Stimulated activated CD8-positive, alpha-beta memory T cell treated with anti-CD3 and anti-CD28 coated beads, Interleukin-7, amount 100 ng/mL, for 24 hours (primary cell): ENCODE results near the gene NELFA.

ENCODE experiments used
- DNase-seq: peaks from one replicate; pipeline ENCODE4 v3.0.0-alpha.2; 2020; ENCODE audit warnings: low read depth

Gene NELFA

DNA sequence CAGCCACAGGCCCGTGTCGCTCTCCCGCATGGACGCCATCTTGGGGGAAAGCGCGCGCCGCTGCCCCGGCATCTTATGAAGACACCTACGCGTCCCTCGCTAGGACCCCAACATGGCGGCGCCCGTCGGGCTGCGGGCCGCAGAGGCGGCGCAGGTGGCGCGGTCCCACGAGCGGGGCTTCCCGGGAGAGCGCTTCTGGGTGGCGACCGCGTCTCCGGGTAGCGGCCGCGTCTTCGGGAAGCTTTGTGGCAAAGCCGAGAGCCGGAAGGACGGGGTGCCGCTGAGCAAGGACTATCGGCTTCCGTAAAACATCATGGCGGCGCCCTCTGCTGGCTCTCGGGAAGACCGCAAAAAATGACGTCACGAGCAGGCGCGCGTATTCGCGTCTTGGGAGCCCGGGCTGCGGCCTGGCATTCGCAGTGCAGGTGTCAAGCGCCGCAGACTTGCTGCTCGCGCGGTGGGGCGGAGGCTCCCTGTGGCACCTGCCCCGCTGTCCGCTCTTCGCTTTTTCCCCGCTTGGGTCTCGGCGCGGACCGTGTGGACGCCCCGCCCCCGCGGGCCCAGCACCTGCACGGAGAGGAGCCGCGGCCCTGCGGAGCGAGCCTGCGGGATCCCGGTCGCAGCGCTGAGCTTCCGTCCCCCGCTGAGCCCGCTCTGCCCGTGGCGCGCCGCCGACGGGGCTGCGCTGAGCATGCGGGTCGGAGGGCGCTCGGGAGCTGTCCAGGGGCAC, at the start of gene NELFA:
NELFA (minus strand) TSS at position 54 of the 730 bp plus-strand sequence; CDS start at position 39, 15 bp downstream.
- DNase-seq, result peak; percentile 91

- no peak for DNase-seq
These were observed 48.8 kb upstream of the NELFA start for GRCh38 chr4:2057382-2058065.

- no peak for DNase-seq
These were observed 45.4 kb upstream of the NELFA start for GRCh38 chr4:2054217-2054616.

- DNase-seq, result no peak
These were observed 42.3 kb upstream of the NELFA start for GRCh38 chr4:2051086-2051485.

DNA sequence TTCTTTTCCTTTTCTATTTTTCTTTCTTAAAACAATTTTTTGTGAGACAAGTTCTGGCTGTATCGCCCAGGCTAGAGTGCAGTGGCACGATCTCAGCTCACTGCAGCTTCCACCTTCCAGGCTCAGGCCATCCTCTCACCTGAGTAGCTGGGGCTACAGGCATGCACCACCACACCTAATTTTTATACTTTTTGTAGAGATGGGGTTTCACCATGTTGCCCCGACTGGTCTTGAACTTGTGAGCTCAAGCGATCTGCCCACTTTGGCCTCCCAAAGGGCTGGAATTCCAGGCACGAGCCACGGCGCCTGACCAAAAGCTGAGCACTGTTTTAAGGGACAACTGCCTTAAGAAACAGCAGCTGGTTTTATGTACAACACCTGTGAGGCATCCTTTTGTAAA, 41.0 kb upstream of the NELFA start:
- DNase-seq, result no peak

DNA sequence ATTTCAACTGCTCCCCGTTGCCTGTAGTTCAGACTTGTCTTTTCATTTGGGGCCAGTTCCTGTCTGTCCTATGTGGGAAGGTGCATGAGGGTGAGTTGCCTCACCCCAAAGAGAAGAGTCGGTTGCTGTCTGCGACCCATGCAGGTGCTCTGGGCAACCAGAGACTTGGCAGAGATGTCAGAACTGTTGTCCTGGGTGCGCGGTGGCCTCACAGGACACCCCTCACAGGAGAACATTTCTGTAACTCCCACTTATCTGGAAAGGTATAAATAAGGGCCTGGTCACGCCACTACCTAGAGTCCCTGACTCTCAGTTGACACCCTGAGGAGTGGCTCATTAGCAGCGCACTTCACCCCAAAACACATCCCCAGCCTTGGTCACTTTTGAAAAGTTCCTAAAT, 40.6 kb upstream of the NELFA start:
- DNase-seq, result no peak

DNA sequence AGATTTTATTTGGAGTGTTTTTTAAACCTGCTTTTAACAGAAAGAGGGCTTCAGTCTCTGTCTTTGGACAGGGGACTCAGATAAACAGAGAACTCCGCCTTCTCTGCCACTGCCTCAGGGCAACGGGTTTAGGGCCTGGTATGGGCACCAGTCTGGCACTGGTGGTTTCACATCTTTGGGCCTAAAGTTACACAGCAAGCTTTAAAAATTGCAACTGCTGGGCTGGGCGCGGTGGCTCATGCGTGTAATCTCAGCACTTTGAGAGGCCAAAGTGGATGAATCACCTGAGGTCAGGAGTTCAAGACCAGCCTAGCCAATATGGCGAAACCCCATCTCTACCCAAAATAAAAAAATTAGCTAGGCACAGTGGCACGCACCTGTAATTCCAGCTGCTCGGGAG, 40.1 kb upstream of the NELFA start:
- no peak for DNase-seq

- no peak for DNase-seq
These were observed 39.2 kb upstream of the NELFA start for GRCh38 chr4:2047781-2048581.

DNA sequence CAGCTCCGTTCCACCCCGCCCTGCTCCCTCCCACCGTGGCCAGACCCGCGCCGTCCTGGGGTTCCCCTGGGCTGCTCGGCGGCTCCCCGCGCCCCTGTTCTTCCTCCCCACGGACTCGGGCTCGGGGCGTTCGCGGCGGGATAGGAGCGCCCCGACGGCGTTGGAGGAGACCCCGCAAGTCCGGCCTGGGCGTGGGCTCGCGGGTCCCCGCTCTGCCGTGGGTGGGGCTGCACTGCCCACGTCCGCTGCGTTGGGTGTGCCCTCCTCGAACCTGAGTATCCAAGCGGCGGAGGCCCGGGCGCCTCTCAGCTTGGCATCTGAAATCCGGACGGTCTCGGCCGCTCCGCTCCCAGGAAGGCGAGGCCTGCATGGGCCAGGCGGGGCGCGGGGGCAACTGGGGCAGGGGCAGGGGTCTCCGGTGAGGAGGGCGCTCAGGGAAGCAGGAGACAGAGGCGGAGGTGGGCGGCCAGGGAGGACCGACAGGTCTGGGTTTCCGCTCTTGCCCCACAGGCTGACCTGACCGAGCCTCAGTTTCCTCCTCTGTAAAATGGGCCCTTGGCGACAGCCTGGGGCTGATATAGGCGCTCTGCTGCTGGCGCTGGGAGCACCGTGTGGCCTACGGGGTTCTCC, 38.4 kb upstream of the NELFA start:
- no peak for DNase-seq

GRCh38 chr4:2046031-2046961, 37.5 kb upstream of the NELFA start:
- DNase-seq, result no peak

DNA sequence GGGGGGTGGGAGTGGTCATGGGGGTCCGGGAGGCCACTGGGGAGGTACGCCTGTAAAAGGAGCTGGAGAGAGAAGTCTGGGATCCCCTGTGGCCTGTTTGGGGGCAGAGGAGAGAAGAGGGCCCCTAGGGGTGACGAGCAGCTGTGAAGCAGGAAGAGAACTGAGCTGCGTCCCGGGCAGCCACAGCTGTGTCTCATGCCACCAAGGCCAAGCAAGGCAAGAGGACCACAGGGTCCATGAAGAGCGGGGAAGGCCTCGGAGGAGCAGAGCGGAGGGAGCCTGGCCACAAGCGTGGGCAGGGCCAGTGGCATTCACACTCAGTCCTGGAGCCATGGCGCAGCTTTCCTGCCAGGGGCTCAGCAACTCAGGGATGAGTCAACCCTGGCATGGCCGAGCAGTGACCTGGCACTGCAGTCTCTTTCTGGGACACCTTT, 36.8 kb upstream of the NELFA start:
- DNase-seq, result no peak

GRCh38 chr4:2044542-2045517, 36.1 kb upstream of the NELFA start:
- DNase-seq, result no peak

DNA sequence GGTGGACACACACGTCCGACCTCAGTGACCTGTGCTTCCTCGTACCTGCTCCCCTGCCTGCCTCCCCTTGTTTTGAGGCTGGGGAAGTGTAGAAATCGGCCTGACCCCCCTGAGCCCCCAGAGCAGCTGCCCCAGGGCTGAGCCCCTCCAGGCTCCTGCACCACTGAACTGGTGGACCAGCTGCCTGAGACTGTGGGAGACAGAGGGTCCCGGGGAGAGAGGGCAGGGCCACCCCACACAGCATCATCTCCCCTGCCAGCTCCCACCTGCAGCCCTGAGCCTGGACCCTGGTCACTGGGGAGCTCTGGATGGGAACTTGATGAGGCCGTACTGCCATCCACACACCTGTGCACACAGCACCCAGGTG, 35.3 kb upstream of the NELFA start:
- DNase-seq, result no peak

- DNase-seq, result no peak
These were observed 34.8 kb upstream of the NELFA start for GRCh38 chr4:2043396-2044118.

- no peak for DNase-seq
These were observed 34.2 kb upstream of the NELFA start for GRCh38 chr4:2042947-2043395.

GRCh38 chr4:2042204-2042946, 33.6 kb upstream of the NELFA start:
- no peak for DNase-seq

- DNase-seq, result peak; percentile 76
These were observed 32.7 kb upstream of the NELFA start for GRCh38 chr4:2041239-2042130.
